MCF 10A (cell line): ENCODE measurements around the gene SLC27A2. TPM values are rescaled to one million over a fixed set of nuclear protein-coding genes. Genes with fewer than 3 reads are reported as not detected.

Source experiments
- BruUV-seq: library from RNA; stranded (reverse); fragments of 400-500 nt; replicated peaks from 2 replicates; lab custom pipeline; 2021; lab: Mats Ljungman, UMichigan
- CTCF ChIA-PET: fragments of 300-600 bp; sonication (Branson Sonifier 250); formaldehyde crosslinking; extraction: SDS; loops from one replicate; lab custom pipeline; 2021; ENCODE audit warnings: antibody characterized with exemption, inconsistent platforms; lab: Yijun Ruan, JAX
- POLR2A ChIA-PET: fragments of 300-600, 350-650 bp; sonication (Branson Sonifier 250); formaldehyde crosslinking; extraction: SDS; loops from one replicate; lab custom pipeline; 2020; ENCODE audit warnings: antibody characterized with exemption, inconsistent platforms; lab: Yijun Ruan, JAX
- DNase-seq: peaks from one replicate; pipeline ENCODE4 v3.0.0-alpha.2; 2018; ENCODE audit not compliant: unreplicated experiment
- H3K27ac Mint-ChIP-seq: one replicate; pipeline ENCODE4 v1.8.0; 2022; ENCODE audit warnings: mild to moderate bottlenecking, low read depth, mixed read lengths; ENCODE audit not compliant: unreplicated experiment
- H3K27me3 Mint-ChIP-seq: one replicate; pipeline ENCODE4 v1.8.0; 2022; ENCODE audit warnings: mixed read lengths; ENCODE audit not compliant: insufficient read depth, unreplicated experiment
- H3K36me3 Mint-ChIP-seq: one replicate; pipeline ENCODE4 v1.8.0; 2022; ENCODE audit warnings: mild to moderate bottlenecking, moderate library complexity, mixed read lengths; ENCODE audit not compliant: insufficient read depth, unreplicated experiment
- H3K4me1 Mint-ChIP-seq: one replicate; pipeline ENCODE4 v1.8.0; 2022; ENCODE audit warnings: mixed read lengths; ENCODE audit not compliant: insufficient read depth, unreplicated experiment
- H3K4me3 Mint-ChIP-seq: one replicate; pipeline ENCODE4 v1.8.0; 2022; ENCODE audit warnings: mild to moderate bottlenecking, moderate library complexity, mixed read lengths; ENCODE audit not compliant: unreplicated experiment
- H3K9me3 Mint-ChIP-seq: one replicate; pipeline ENCODE4 v1.8.0; 2022; ENCODE audit warnings: mixed read lengths; ENCODE audit not compliant: unreplicated experiment
- CTCF ChIP-seq: fragments of 200-600 bp; IDR thresholded peaks from one replicate; pipeline ENCODE4 v1.8.0; 2022; ENCODE audit warnings: antibody characterized with exemption, mild to moderate bottlenecking; ENCODE audit not compliant: unreplicated experiment
- intact Hi-C: fragments of 100-400 bp; cut with micrococcal nuclease; formaldehyde crosslinking; loops from 2 replicates; pipeline ENCODE4 v1.14.1; 2022
- total RNA-seq: library from RNA; stranded (reverse); gene quantifications from 2 replicates; pipeline ENCODE4 v1.2.3, GENCODE V29; 2022

The SLC27A2 gene
- total RNA-seq, 1 experiment from 2014 or later = 0.84 TPM

DNA sequence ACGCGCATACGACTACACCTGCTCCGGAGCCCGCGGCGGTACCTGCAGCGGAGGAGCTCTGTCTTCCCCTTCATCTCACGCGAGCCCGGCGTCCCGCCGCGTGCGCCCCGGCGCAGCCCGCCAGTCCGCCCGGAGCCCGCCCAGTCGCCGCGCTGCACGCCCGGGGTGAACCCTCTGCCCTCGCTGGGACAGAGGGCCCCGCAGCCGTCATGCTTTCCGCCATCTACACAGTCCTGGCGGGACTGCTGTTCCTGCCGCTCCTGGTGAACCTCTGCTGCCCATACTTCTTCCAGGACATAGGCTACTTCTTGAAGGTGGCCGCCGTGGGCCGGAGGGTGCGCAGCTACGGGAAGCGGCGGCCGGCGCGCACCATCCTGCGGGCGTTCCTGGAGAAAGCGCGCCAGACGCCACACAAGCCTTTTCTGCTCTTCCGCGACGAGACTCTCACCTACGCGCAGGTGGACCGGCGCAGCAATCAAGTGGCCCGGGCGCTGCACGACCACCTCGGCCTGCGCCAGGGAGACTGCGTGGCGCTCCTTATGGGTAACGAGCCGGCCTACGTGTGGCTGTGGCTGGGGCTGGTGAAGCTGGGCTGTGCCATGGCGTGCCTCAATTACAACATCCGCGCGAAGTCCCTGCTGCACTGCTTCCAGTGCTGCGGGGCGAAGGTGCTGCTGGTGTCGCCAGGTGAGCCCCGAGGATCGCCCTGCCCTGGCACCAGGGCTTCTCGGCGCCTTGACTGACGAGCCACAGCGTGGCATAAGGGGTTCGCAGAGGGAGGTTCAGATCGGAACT lies 420 bp downstream of the SLC27A2 start:
- no peaks in the 10 kb centered on the region for H3K9me3 Mint-ChIP-seq
- no peak for TF ChIP-seq CTCF
- peaks cover 11% of the 10 kb centered on the region for H3K36me3 Mint-ChIP-seq
- intact Hi-C loops = loop anchor here (10.0 kb wide), 1 partner anchor 132 kb away; no protein-coding TSS in a partner anchor
- BruUV-seq = no TSS peak
- no peak overlapping the region for H3K27ac Mint-ChIP-seq
- H3K4me3 Mint-ChIP-seq = peak overlapping the region; percentile 78
- CTCF ChIA-PET = interaction anchor here (0.6 to 5.1 kb wide), 13 partner anchors 10 to 157 kb away, joined by 3 to 32 read pairs (median 3); no protein-coding TSS in a partner anchor
- peaks cover 11% of the 10 kb centered on the region for H3K27me3 Mint-ChIP-seq
- H3K4me1 Mint-ChIP-seq = peaks cover 4% of the 10 kb centered on the region
- peak; percentile 41 for DNase-seq
- POLR2A ChIA-PET = interaction anchor here (0.6 to 1.3 kb wide), 4 partner anchors 15 to 1207 kb away, joined by 3 to 5 read pairs (median 4); no protein-coding TSS in a partner anchor

- no peak for DNase-seq
- intact Hi-C loops = loop anchor here (10.0 kb wide), 1 partner anchor 132 kb away; no protein-coding TSS in a partner anchor
- H3K27ac Mint-ChIP-seq = no peak overlapping the region
- no peaks in the 10 kb centered on the region for H3K9me3 Mint-ChIP-seq
- H3K27me3 Mint-ChIP-seq = peaks cover 11% of the 10 kb centered on the region
- peaks cover 4% of the 10 kb centered on the region for H3K4me1 Mint-ChIP-seq
- peaks cover 11% of the 10 kb centered on the region for H3K36me3 Mint-ChIP-seq
- peak overlapping the region; percentile 78 for H3K4me3 Mint-ChIP-seq
- ChIA-PET CTCF (interaction anchor here (1.0 to 5.1 kb wide), 6 partner anchors 9 to 160 kb away, joined by 3 to 32 read pairs (median 4); no protein-coding TSS in a partner anchor), POLR2A (interaction anchor here (1.3 kb wide), 2 partner anchors 14 to 27 kb away, joined by 3 to 4 read pairs; no protein-coding TSS in a partner anchor)
- BruUV-seq = no TSS peak
- TF ChIP-seq CTCF = no peak
These were observed 1.3 kb downstream of the SLC27A2 start for GRCh38 chr15:50183112-50183794.

DNA sequence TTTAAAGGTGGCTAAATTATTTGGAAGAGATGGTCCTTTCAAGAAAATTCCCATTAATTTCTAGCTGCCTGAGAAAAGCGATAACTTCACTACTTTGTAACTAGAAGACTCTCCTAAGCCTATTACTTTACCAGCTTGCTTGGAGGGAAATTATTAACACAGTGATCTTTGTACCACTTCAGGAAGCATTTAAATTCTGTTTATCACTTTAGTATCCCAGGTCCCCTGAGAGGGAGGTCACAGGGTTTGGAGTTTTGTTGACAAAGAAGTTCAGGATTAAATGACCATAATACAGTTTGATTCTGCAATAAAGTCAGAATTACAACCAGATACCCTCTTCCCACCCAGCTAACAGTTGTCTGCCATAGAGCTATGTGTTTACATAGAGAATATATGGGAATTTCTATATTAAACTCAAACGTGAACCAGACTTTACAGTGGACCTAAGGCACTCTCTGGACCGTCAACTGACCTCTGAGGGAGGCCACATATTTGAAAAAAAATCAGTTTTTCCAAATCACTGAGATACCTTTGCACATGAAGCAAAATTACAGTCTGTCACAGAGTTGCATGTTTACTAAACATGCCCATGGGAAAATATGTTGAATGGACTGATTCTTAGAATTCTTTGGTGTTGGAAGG lies 3.0 kb downstream of the SLC27A2 start:
- BruUV-seq = no TSS peak

More for the DNA sequence above, 3.0 kb downstream of the SLC27A2 start:
- no peak for TF ChIP-seq CTCF
- ChIA-PET CTCF (interaction anchor here (0.5 to 5.1 kb wide), 4 partner anchors 19 to 131 kb away, joined by 3 to 32 read pairs (median 3); no protein-coding TSS in a partner anchor), POLR2A (interaction anchor here (0.7 kb wide), 1 partner anchor 394 kb away, joined by 3 read pairs; no protein-coding TSS in a partner anchor)
- H3K9me3 Mint-ChIP-seq = no peaks in the 10 kb centered on the region
- peaks cover 4% of the 10 kb centered on the region for H3K4me1 Mint-ChIP-seq
- no peak overlapping the region for H3K4me3 Mint-ChIP-seq
- H3K36me3 Mint-ChIP-seq = peaks cover 11% of the 10 kb centered on the region
- DNase-seq = no peak
- peaks cover 11% of the 10 kb centered on the region for H3K27me3 Mint-ChIP-seq
- no peak overlapping the region for H3K27ac Mint-ChIP-seq
- intact Hi-C loops = loop anchor here (10.0 kb wide), 1 partner anchor 130 kb away; no protein-coding TSS in a partner anchor
